Keratinocyte (primary cell): ENCODE results near the gene TAF10.

Experiments
- CTCF ChIP-seq, 3 experiments: IDR thresholded peaks in 1 of 3; conservative IDR thresholded peaks in 1 of 3; optimal IDR thresholded peaks in 1 of 3; 2 replicates in 2 of 3; 3 replicates in 1 of 3; pipeline versions ENCODE3 to v1.5.1; 2011; ENCODE audit warnings: low read length in 3 of 3, mild to moderate bottlenecking in 3 of 3, moderate library complexity in 2 of 3, control low read depth in 1 of 3, inconsistent platforms in 1 of 3; ENCODE audit not compliant: insufficient read depth in 2 of 3; ENCODE audit errors: extremely low read depth in 1 of 3
- EZH2 ChIP-seq: IDR thresholded peaks from one replicate; pipeline ENCODE4 v1.6.1; 2012; ENCODE audit warnings: inconsistent platforms, mild to moderate bottlenecking, low read length, moderate library complexity

- TF ChIP-seq CTCF (optimal IDR thresholded peaks at IDR 0.05 in 1 of 3, IDR thresholded peaks at IDR 0.05 in 1 of 3, conservative IDR thresholded peaks at IDR 0.05 in 1 of 3; ENCODE audit: extremely low read depth in 1 of 3, insufficient read depth in 2 of 3, low read length in 3 of 3) = no peak
- TF ChIP-seq EZH2 = no peak
Observed at GRCh38 chr11:6599449-6599848, 12.6 kb downstream of the TAF10 start.
